Activated naive CD8-positive, alpha-beta T cell (primary cell): Measurements from ENCODE around the gene PAX2.

Experiments
- H3K27ac Mint-ChIP-seq: one replicate; pipeline ENCODE4 v1.8.0; 2021; ENCODE audit warnings: mixed read lengths
- H3K27me3 Mint-ChIP-seq: one replicate; pipeline ENCODE4 v1.8.0; 2021; ENCODE audit warnings: mixed read lengths
- H3K36me3 Mint-ChIP-seq: one replicate; pipeline ENCODE4 v1.8.0; 2021; ENCODE audit warnings: mixed read lengths
- H3K4me1 Mint-ChIP-seq: one replicate; pipeline ENCODE4 v1.8.0; 2021; ENCODE audit warnings: low read depth, mixed read lengths
- H3K4me3 Mint-ChIP-seq: one replicate; pipeline ENCODE4 v1.8.0; 2021; ENCODE audit warnings: mild to moderate bottlenecking, mixed read lengths
- H3K9me3 Mint-ChIP-seq: one replicate; pipeline ENCODE4 v1.8.0; 2021; ENCODE audit warnings: low read depth, mixed read lengths

The PAX2 gene

DNA sequence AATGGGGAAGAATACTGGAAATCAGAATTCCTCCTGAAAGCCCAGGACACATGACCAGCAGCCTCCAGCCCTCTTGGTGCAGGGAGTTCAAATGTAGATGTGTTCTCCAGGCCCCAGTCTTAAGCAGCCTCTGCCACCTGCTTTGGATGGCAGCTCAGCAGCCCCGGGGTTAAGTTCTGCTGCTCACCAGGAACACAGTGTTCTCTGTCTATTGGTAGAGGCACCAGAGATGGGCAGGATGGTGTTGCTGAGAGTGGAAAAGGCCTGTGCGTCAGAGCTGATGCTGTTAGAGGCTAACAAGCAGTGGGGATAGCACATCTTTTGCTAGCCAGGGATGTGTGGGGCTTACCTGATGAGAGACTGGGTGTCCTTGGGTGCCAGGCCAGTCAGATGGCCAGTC lies 56.8 kb downstream of the PAX2 start:
- Mint-ChIP-seq H3K4me3 (no peak overlapping the region), H3K36me3 (no peaks in the 10 kb centered on the region), H3K9me3 (no peaks in the 10 kb centered on the region), H3K27ac (no peak overlapping the region), H3K4me1 (no peaks in the 10 kb centered on the region), H3K27me3 (peaks cover 39% of the 10 kb centered on the region)

DNA sequence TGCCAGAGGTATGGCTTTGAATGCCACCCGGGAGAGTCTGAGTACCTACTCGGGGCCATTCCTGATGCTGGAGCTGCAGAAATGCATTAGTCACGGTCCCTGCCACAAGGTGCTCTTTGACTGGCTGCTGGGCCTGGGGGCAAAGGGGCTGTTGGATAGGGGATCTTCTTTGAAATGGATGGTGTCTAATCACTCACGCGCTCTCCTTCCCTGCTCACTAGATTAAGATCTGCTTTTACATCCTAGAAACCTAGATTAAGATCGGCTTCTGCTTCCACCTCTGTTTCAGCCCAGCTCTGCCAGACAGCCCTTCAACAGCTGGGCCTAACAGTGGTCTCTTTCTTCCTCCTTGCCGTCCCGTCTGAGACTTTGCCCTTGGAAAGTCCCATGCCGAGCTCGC lies 57.2 kb downstream of the PAX2 start:
- Mint-ChIP-seq H3K36me3 (no peaks in the 10 kb centered on the region), H3K4me3 (no peak overlapping the region), H3K9me3 (no peaks in the 10 kb centered on the region), H3K4me1 (no peaks in the 10 kb centered on the region), H3K27me3 (peaks cover 39% of the 10 kb centered on the region), H3K27ac (no peak overlapping the region)

- Mint-ChIP-seq H3K36me3 (no peaks in the 10 kb centered on the region), H3K9me3 (no peaks in the 10 kb centered on the region), H3K4me3 (no peak overlapping the region), H3K4me1 (no peaks in the 10 kb centered on the region), H3K27ac (no peak overlapping the region), H3K27me3 (peaks cover 44% of the 10 kb centered on the region)
Measured at GRCh38 chr10:100803492-100803891, 58.1 kb downstream of the PAX2 start.

GRCh38 chr10:100803908-100804307 lies 58.5 kb downstream of the PAX2 start:
- Mint-ChIP-seq H3K4me3 (no peak overlapping the region), H3K36me3 (no peaks in the 10 kb centered on the region), H3K4me1 (no peaks in the 10 kb centered on the region), H3K9me3 (no peaks in the 10 kb centered on the region), H3K27me3 (peaks cover 44% of the 10 kb centered on the region), H3K27ac (no peak overlapping the region)

DNA sequence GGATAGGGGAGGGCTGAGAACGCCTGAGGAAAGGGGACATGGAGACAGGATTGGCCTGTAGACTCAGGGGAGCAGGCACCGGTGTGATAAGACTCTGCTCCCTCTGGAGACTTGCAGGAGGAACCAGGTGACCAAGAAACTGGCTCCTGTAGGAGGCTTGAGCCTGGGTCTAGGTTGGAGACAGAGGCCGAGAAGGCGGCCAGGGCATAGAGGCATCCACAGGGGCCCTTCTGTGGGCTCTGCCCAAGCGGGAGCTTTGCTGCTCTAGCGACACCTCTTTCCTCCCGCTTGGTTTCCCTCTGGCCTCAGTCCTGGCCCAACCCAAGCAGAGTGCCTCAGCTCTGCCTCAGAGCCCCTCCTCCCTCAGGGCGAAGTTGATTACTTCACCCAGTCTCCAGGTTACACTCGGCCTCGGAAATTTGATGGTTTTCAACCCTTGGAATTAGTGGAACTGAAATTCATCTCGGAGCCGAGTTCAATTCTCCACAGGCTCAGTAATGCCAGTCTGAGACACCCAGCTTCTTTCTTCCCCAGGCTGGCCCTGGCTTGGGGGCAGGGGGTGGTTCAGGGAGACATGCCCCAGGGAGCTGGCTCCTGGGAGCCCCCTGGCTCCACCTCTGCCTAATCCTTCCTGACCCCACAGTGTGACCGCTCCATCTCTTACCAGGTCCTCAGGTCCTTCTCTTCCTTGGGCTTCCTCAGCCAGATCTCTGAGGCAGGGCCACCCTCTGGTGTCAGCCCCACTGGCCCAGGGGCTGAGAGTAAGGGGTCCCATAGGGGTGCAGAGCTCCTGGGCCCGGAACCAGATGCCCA lies 60.4 kb downstream of the PAX2 start:
- no peaks in the 10 kb centered on the region for H3K36me3 Mint-ChIP-seq
- peaks cover 43% of the 10 kb centered on the region for H3K27me3 Mint-ChIP-seq
- no peaks in the 10 kb centered on the region for H3K4me1 Mint-ChIP-seq
- H3K4me3 Mint-ChIP-seq: no peak overlapping the region
- H3K27ac Mint-ChIP-seq: no peak overlapping the region
- no peaks in the 10 kb centered on the region for H3K9me3 Mint-ChIP-seq

- H3K4me3 Mint-ChIP-seq: no peak overlapping the region
- H3K27me3 Mint-ChIP-seq: peaks cover 46% of the 10 kb centered on the region
- no peaks in the 10 kb centered on the region for H3K4me1 Mint-ChIP-seq
- H3K36me3 Mint-ChIP-seq: no peaks in the 10 kb centered on the region
- H3K9me3 Mint-ChIP-seq: no peaks in the 10 kb centered on the region
- H3K27ac Mint-ChIP-seq: no peak overlapping the region
Measured at GRCh38 chr10:100806356-100806645, 60.9 kb downstream of the PAX2 start.

- Mint-ChIP-seq H3K4me1 (no peaks in the 10 kb centered on the region), H3K4me3 (no peak overlapping the region), H3K9me3 (no peaks in the 10 kb centered on the region), H3K36me3 (no peaks in the 10 kb centered on the region), H3K27me3 (peaks cover 44% of the 10 kb centered on the region), H3K27ac (no peak overlapping the region)
Measured at GRCh38 chr10:100807241-100807951, 62.0 kb downstream of the PAX2 start.

- Mint-ChIP-seq H3K27me3 (peaks cover 43% of the 10 kb centered on the region), H3K36me3 (no peaks in the 10 kb centered on the region), H3K9me3 (no peaks in the 10 kb centered on the region), H3K27ac (no peak overlapping the region), H3K4me1 (no peaks in the 10 kb centered on the region), H3K4me3 (no peak overlapping the region)
Measured at GRCh38 chr10:100808876-100809275, 63.5 kb downstream of the PAX2 start.

DNA sequence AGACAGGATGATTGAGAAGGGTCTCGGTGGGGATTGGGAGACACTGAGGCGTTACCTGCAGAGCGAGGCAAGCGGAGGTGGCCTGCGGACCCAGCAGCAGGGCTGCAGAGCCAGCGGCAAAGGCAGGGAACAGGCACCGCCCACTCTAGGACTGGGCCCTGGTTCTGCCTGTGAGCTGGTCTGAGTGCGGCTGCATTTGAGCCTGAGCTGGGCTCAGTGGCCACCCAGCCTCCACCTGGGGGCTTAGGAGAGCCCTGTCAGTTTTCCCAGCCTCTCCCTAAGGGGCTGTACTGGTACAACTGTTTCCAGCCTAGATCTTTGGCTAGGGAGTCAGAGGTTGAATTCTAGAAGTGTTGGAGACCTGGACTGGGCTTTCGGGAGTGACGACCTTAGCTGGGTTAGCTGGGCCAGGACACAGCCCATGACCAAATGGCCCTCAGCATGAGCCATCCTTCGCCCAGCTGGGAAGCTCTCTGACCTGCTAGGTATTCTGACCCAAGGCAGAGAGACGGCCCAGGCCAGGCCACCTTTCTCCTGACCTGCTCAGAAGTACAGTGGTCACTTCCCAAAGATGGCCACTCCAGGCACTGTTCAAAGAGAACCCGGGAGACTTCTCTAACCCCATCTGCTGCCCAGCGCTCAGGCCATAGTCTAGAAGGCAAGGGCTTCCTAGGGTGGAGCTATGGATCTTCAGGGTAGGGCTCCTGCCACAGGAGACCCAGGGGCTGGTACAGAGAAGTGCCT lies 64.9 kb downstream of the PAX2 start:
- H3K27ac Mint-ChIP-seq: no peak overlapping the region
- no peaks in the 10 kb centered on the region for H3K36me3 Mint-ChIP-seq
- H3K9me3 Mint-ChIP-seq: no peaks in the 10 kb centered on the region
- H3K4me3 Mint-ChIP-seq: no peak overlapping the region
- peaks cover 36% of the 10 kb centered on the region for H3K27me3 Mint-ChIP-seq
- no peaks in the 10 kb centered on the region for H3K4me1 Mint-ChIP-seq

DNA sequence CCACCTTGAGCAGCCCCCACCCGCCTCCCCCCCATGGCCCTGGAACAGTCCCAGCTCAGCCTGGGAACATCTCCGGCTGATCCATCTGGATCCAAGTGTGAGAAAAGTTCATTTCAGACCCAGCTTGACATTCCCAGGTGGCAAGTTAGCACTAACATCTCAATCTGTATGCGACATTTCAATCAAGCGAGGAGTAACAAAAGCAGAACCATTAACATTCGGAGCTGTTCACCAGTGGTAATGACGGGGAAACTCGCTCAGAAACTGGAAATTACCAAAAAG lies 65.4 kb downstream of the PAX2 start:
- H3K27me3 Mint-ChIP-seq: peaks cover 36% of the 10 kb centered on the region
- H3K27ac Mint-ChIP-seq: no peak overlapping the region
- H3K9me3 Mint-ChIP-seq: no peaks in the 10 kb centered on the region
- no peaks in the 10 kb centered on the region for H3K36me3 Mint-ChIP-seq
- H3K4me3 Mint-ChIP-seq: no peak overlapping the region
- no peaks in the 10 kb centered on the region for H3K4me1 Mint-ChIP-seq

GRCh38 chr10:100811261-100811660 lies 65.9 kb downstream of the PAX2 start:
- H3K36me3 Mint-ChIP-seq: no peaks in the 10 kb centered on the region
- H3K4me1 Mint-ChIP-seq: no peaks in the 10 kb centered on the region
- H3K27ac Mint-ChIP-seq: no peak overlapping the region
- peaks cover 34% of the 10 kb centered on the region for H3K27me3 Mint-ChIP-seq
- no peaks in the 10 kb centered on the region for H3K9me3 Mint-ChIP-seq
- H3K4me3 Mint-ChIP-seq: no peak overlapping the region

- Mint-ChIP-seq H3K4me3 (no peak overlapping the region), H3K36me3 (no peaks in the 10 kb centered on the region), H3K9me3 (no peaks in the 10 kb centered on the region), H3K27me3 (peaks cover 29% of the 10 kb centered on the region), H3K4me1 (no peaks in the 10 kb centered on the region), H3K27ac (no peak overlapping the region)
Measured at GRCh38 chr10:100811752-100812750, 66.7 kb downstream of the PAX2 start.

- no peaks in the 10 kb centered on the region for H3K36me3 Mint-ChIP-seq
- no peaks in the 10 kb centered on the region for H3K4me1 Mint-ChIP-seq
- H3K27me3 Mint-ChIP-seq: peaks cover 26% of the 10 kb centered on the region
- H3K9me3 Mint-ChIP-seq: no peaks in the 10 kb centered on the region
- H3K27ac Mint-ChIP-seq: no peak overlapping the region
- no peak overlapping the region for H3K4me3 Mint-ChIP-seq
Measured at GRCh38 chr10:100812978-100813377, 67.6 kb downstream of the PAX2 start.

- H3K4me1 Mint-ChIP-seq: no peaks in the 10 kb centered on the region
Measured at GRCh38 chr10:100814751-100815474, 69.5 kb downstream of the PAX2 start.

More at GRCh38 chr10:100814751-100815474, 69.5 kb downstream of the PAX2 start:
- no peaks in the 10 kb centered on the region for H3K9me3 Mint-ChIP-seq
- no peaks in the 10 kb centered on the region for H3K36me3 Mint-ChIP-seq
- peaks cover 24% of the 10 kb centered on the region for H3K27me3 Mint-ChIP-seq
- H3K4me3 Mint-ChIP-seq: no peak overlapping the region
- no peak overlapping the region for H3K27ac Mint-ChIP-seq
